M059J (cell line): ENCODE measurements around the gene CERK. TPM values are rescaled to one million over a fixed set of nuclear protein-coding genes. Genes with fewer than 3 reads are reported as not detected.
"Not testable (repeated sequence)": the region's sequence is repeated elsewhere in the genome, so short reads cannot be mapped to it uniquely, and the experiment has no call there.

Source experiments
- DNase-seq: peaks from one replicate; pipeline ENCODE4 v3.0.0-alpha.2; 2012; ENCODE audit warnings: low read depth
- total RNA-seq: library from RNA; depleted of rRNA; stranded (reverse); fragments of >200 nt; shearing (Covaris generic); gene quantifications from 2 replicates; pipeline ENCODE4 v1.2.3, GENCODE V29; 2014; rRNA removed

Gene CERK
- 12.2 and 22.8 TPM in 2 replicates for total RNA-seq

- DNase-seq = peak; percentile 55
Observed at GRCh38 chr22:46737976-46738646, at the start of gene CERK. Gene CERK (minus strand): TSS chr22:46738252. CDS start chr22:46738148, 104 bp downstream.

- no peak for DNase-seq
Observed at GRCh38 chr22:46783721-46784120, 45.7 kb upstream of the CERK start.

- not testable (repeated sequence) for DNase-seq
Observed at GRCh38 chr22:46782200-46782599, 44.1 kb upstream of the CERK start.

- DNase-seq = no peak
Observed at GRCh38 chr22:46781291-46781690, 43.2 kb upstream of the CERK start.

GRCh38 chr22:46780453-46780852, 42.4 kb upstream of the CERK start:
- DNase-seq = no peak

GRCh38 chr22:46779651-46780050, 41.6 kb upstream of the CERK start:
- DNase-seq = no peak

GRCh38 chr22:46779023-46779422, 41.0 kb upstream of the CERK start:
- DNase-seq = no peak

- no peak for DNase-seq
Observed at GRCh38 chr22:46777609-46777970, 39.5 kb upstream of the CERK start.

- no peak for DNase-seq
Observed at GRCh38 chr22:46776876-46777608, 39.0 kb upstream of the CERK start.

- no peak for DNase-seq
Observed at GRCh38 chr22:46775850-46776826, 38.1 kb upstream of the CERK start.

- DNase-seq = no peak
Observed at GRCh38 chr22:46774980-46775849, 37.2 kb upstream of the CERK start.

GRCh38 chr22:46774253-46774979, 36.4 kb upstream of the CERK start:
- no peak for DNase-seq

GRCh38 chr22:46773076-46773475, 35.0 kb upstream of the CERK start:
- DNase-seq = no peak

- no peak for DNase-seq
Observed at GRCh38 chr22:46770726-46771125, 32.7 kb upstream of the CERK start.

- no peak for DNase-seq
Observed at GRCh38 chr22:46770151-46770641, 32.1 kb upstream of the CERK start.

- DNase-seq = no peak
Observed at GRCh38 chr22:46769706-46770105, 31.7 kb upstream of the CERK start.

- no peak for DNase-seq
Observed at GRCh38 chr22:46769191-46769675, 31.2 kb upstream of the CERK start.

GRCh38 chr22:46767249-46767985, 29.4 kb upstream of the CERK start:
- no peak for DNase-seq

- DNase-seq = no peak
Observed at GRCh38 chr22:46766611-46767010, 28.6 kb upstream of the CERK start.
